GM21423 (cell line): Measurements from ENCODE around the gene RSRC1.
"Not testable (repeated sequence)": the region's sequence is repeated elsewhere in the genome, so short reads cannot be mapped to it uniquely, and the experiment has no call there.

Experiments
- ATAC-seq: cut with Tn5 transposase; IDR thresholded peaks from one replicate; pipeline ENCODE4 v1.9.1; 2021; ENCODE audit warnings: mild to moderate bottlenecking, moderate library complexity; ENCODE audit not compliant: unreplicated experiment

The RSRC1 gene

DNA sequence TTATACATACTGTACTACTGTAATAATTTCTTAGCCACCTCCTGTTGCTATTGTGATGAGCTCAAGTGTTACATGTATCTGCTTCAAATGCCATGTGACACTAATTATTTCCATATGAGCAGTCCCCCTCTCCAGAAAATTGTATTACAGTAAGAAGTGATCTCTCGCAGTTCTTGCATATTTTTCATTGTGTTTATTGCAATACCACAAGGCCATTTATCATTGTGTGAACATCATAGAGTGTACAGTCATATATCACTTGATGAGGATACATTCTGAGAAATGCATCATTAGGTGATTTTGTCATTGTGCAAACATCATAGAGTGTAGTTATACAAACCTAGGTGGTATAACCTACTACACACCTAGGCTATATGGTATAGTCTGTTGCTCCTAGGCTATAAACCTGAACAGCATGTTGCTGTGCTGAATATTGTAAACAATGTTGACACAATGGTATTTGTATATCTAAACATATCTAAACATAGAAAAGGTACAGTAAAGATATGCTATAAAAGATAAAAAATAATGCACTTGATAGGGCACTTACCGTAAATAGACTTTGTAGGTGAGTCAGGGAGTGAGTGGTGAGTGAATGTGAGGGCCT lies 271.5 kb downstream of the RSRC1 start:
- no peak for ATAC-seq

DNA sequence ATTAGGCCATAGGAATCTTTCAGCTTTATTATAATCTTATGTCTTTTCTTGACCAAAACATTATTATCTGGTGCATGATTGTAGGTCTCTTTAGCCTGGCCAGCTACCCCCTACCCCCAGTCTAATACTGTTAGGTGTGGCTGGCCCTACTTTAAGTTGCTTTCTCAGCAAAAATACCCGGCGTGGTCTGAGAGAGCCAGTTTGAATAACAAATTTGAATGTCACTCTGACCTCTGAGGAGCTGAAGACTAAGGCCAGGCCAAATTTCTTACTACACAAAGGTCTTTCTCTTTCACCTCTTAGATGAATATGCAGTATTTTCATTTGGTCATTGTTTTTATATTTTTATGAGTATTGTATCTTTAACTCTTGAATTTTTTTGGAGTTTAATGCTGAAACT lies 272.6 kb downstream of the RSRC1 start:
- ATAC-seq = no peak

DNA sequence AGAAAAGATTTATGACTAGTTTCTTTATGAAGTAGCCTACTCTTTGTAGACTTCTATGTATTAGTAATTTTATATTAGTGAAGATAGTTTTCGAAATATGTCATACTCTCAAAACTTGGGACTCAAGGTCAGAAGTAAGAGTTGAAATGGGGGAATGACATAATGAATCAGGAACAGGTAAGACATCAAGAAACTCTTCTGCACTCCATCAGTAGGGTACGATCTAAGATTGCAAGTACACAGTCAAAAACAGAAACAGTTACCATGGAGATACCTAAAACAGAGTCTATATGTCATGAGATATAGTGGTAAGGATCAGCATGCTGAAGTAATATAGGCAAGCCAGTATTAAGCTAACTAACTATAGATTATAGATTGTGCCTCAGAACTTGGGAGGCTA lies 274.1 kb downstream of the RSRC1 start:
- ATAC-seq = no peak

DNA sequence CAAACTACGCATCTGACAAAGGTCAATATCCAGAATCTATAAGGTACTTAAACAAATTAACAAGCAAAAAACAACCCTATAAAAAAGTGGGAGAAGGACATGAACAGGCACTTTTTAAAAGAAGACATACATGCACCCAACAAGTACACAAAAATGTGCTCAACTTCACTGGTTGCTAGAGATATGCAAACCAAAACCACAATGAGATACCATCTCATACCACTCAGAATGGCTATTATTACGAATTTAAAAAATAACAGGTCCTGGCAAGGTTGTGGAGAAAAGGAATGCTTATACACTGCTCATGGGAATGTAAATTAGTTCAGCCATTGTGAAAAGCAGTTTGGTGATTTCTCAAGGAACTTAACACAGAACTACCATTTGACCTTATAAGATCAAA lies 285.5 kb downstream of the RSRC1 start:
- ATAC-seq = no peak

DNA sequence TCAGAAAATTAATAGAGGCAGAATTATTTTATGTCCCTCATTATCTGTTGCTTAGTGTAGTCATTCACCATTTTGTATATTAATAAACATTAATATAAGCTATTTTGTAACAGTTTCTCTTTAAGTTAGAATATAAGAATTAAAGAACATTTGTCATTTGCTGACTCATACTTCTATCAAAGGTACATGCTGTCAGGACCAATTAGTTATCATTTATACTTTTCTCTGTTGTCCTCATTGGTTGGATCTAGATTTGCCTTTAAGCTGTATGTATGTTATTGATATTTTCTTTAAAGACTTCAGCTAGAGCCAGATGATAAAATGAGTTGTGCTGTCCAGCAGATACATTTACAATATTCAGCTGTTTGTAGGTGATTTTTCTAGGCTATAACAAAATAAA lies 292.7 kb downstream of the RSRC1 start:
- no peak for ATAC-seq

DNA sequence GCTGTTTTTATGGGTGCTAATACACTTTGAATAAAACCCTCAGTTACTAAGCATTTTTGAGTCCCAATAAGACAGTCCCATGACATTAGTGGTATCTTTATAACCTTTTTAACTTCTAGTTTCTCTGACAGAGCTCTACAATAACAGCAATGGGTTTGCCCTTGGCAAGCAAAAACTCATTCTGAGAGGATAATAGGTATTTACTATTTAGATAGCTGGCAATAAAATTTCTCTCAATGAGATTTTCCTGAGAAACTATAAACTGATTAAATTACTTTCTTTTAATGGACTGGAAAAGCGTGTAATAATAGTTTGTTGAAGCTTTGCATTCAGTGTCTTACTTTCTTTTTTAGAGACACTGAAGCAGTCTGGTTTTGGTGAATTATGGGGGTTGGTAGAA lies 293.1 kb downstream of the RSRC1 start:
- ATAC-seq = no peak

DNA sequence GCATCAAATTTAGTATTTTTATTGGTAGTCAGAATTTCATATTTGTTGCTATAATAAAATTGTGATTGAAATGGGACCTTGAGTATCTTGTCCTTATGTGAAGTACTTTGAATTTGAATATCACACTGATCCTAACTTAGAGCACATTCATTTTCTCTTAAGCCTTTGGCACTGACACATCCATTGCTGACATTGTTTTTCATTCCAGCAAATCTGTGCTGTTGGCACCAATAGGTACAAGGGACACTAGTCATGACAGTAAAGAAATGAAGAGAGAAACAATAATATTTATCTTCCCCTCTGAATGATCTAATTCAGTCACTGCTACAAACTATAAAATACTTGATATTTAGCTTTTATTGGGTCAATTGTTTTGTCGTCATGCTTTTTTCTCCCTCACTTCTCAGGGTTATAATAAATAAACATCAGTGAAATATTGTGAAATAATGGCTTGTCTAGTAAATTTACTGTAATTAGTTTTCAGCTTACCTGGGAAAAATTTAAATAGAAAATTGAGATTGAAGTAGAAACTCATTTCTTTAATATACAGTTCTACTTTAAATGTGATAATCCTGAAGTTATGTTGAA lies 294.3 kb downstream of the RSRC1 start:
- ATAC-seq = no peak

DNA sequence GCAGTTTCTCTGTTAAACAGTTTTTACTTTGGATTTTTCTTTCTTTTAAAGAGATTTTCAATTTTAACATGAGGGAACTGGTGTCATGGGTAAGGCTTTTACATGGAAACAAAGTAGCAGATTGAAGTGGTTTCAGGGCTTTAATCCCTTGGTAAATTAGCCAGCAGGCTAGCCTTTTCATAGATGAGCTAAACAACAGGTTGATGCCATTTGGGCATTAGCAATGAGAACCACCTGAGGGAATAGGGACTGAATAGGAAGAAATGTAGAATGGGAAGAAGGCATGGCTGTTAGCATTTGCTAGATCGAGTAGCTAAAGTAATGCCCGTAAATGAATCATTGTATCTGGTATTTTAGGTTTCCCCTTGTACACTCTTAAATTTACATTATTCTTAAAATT lies 295.6 kb downstream of the RSRC1 start:
- no peak for ATAC-seq

DNA sequence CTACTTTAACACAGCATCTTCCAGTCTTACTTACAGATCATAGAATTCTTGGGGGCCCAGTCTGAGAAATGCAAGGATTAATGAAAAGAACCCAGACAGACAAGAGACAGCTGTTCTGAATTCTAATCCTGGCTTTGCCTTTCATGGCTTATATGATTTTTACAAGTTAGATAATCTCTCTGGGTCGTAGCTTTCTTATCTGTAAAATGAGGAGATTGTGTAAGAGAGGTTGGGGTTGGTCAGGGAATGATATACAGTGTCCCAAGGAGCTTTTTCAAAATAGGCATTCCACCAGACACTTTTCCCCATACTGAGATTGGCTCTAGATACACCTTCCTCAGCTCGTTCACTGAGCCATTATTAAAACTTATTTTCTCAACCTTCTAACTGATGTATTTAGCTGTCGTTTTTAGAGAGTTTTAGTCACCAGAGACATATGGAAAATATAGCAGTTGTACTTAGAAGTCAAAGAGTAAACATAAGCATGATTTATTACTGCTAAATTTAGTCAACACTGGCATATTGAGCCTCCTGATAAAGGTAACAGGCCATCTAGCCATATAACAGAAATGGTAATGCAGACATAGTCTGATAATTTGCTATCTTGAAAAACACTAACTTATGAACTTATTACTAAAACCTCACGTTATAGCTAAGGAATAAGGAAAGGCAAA lies 298.1 kb downstream of the RSRC1 start:
- no peak for ATAC-seq

DNA sequence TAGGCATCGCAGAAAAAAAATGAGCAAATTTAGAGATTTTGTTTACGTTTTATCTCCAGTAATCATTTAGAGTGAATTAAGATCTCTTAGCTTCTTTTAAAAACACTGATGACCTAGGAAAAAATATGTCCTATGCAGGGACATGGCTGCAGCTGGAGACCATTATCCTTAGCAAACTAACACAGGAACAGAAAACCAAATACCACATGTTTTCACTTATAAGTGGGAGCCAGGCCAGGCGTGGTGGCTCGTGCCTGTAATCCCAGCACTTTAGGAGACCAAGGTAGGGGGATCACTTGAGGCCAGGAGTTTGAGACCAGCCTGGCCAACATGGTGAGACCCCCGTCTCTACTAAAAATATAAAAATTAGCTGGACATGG lies 298.6 kb downstream of the RSRC1 start:
- ATAC-seq = not testable (repeated sequence)

DNA sequence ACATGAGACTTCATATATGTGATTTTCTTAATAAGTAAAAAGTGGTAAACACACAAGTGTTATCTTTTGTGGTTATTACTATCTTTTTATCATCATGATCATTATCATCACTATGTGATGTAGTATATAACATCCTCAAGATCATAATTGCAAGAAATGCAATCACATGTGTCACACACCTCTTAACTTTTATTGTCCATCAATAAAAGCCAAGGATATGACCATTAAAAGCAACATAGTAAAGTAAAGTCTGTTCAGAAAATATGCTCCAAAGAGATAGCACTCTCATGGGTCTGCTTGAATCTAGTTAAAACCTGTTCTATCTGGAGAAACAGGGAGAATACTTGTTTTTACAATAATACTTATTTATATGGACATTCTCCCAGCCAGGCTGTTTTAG lies 308.1 kb downstream of the RSRC1 start:
- ATAC-seq = no peak

DNA sequence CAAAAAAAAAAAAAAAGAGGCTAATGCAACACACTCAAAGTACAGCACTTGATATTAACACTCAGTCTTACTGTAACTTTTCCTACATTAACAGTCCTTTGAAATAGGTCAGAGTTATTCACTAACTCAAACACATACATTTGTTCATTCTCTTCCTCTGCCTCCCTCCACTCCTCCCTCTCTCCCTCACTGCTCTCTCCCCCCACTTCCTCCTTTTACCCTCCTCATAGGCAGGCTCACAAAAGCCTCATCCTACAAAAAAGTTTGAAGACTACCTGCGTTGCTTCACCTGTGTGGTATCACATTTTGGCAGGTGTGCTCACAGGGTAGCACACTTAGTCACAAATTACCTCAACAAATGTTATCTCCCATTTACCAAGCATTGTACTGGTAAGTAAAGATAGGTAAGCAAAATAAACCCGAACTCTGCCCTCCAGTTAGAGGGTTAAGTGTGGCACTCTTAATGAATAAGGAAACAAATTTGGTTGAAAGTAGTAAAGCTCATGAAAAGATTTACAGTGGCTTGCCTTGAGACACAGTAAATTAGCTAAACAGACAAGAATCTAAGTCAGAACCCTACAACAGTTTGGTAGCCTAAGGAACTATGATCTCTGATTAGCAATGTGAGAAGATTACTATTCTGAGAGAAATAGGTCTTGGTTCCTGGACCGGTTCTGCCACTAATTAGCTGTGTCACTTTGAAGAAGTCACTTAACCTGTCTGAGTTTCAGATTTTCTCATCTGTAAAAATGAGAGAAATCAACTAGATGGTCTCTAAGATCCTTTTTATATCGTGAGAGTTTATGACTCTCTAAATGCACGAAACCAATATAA lies 310.1 kb downstream of the RSRC1 start:
- ATAC-seq = no peak

DNA sequence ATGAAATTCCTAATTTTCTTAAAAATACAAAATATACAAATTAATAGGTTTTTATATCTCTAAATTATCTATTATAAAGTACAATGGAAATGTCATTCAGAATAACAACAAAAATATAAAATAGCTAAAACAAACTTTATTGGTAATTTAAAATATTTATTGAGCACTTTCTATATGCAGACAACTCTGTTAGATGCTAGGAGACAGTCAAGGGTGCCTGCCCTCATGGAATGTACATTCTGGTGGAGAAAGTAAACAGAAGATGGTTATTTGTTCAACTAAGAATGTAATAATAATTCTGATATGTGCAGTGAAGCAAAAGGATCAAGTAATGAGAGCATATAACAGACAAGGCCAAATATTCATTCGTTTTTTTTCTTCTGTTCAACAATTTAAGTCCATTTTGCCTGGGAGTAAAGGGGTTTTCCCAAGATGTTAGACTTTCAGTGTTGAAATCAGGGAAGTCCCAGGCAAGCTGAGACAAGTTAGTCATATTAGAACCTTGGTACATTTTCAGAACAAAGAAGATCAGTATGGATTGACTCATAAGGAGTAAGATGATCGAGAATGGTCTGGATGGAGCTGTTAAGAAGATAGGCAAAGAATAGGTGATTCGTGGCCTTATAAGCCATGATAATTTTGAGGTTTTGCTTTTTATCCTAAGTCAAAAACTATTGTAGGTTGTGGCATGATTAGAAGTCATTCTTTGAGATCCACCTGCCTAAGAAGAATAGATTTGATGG lies 310.9 kb downstream of the RSRC1 start:
- ATAC-seq = peak; percentile 96

DNA sequence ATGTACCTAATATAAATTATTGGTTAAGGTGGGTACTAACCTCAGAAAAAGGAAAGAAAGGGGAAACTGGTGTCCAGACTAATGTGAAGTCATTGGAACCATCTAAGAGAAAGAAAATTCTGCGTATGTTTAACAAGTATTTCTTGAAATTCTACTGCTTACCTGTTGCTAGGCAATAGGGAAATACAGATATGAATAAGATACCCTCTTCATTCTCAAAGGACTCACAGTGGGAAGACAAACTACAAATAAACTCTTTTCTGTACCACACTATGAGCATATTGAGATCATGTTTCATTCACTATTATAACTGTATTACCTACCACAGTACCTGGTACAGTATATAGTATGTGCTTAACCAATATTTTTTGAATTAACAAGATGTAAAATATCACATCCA lies 320.6 kb downstream of the RSRC1 start:
- ATAC-seq = no peak

DNA sequence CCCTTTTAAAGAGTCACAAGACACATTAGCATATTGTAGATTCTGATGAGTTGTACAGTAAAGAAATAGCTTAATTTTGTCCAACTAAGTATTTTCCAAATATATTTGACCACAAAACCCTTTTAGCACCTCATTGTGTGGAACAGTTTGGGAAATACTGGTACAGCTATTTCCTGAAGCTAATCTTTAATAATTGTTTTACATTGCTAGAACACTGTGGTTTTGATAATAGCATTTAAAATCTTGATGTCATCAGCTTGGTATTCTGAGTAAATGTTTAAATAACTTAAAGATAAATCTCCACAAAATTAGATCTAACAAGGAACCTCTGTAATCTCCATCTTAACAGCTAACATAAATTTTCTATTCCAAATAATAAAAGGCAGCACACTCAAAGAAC lies 321.1 kb downstream of the RSRC1 start:
- ATAC-seq = no peak

DNA sequence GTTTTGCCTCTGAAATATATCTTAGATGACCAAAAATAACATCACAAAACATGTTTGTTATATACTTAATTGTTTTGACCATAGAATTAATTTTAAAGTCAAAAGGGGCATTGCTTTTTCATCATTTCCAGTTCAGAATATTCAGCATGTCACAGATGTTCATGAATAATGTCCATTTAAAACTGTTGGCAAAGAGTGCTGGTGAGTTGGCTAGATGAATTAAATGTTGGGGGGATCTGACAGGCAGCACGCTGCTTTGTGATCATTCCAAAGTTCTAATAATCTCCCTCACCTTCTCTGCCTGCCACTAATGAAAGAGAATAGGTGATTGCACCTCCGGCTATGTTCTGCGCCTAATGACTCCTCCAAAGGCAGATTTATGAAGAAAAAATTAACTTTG lies 321.9 kb downstream of the RSRC1 start:
- ATAC-seq = no peak

DNA sequence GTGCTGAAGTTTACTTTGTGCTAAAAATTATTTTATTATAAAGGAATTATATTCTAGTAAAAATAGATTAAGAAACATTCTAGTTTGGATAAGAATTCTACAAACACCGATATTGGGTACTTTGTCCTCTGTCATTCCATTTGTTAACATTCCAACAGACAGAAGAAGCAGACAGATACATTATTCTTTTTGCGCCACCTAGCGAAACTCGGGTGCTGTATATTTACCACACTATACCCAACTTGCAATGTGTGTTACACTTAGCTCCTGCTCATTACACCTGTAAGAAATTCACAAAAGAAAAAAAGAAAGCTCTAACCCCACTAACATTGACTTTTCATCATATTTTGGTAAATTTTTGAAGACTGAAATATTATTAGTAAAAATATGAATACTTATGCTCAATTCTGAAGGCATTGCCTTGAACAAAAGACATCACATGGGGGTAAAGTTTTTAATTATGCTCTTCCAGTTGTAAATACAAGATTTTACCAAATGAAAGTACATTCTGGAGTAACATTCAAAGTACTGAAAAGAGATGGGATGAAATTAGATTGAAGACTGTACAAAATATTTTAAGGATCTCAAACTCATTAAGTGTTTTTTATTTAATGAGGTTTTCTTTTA lies 324.6 kb downstream of the RSRC1 start:
- peak; percentile 91 for ATAC-seq

DNA sequence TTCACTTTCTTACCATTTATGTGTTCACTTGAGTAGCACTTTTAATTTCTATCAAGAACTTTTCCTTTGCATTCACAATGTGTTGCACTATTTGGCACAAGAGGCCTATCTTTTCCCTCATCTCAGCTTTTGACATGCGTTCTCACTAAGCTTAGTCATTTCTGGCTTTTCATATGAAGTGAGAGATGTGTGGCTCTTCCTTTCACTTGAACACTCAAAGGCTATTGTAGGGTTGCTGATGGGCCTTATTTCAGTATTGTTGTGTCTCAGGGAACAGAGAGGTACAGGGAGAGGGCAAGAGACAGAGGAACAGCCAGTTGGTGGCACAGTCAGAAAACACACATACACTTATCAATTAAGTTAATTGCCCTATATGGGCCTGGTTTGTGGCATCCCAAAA lies 333.7 kb downstream of the RSRC1 start:
- ATAC-seq = peak; percentile 93

DNA sequence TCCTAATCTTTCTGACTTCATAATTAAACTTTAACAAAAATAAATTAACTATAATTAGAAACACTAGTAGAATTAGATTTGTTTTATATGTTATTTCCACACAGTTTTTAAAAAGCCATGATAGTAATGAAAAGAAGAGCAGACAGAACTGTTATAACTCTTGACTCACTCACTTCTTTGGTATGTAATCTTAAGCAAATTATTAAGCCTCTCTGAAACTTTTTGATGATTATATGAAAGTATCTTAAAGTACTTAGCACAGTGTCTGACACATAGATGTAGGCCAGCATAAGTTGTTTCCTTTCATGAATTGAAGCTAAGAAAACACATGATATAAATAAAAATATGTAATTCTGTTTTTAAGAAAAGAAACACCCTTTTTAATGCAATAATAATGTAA lies 337.5 kb downstream of the RSRC1 start:
- no peak for ATAC-seq

DNA sequence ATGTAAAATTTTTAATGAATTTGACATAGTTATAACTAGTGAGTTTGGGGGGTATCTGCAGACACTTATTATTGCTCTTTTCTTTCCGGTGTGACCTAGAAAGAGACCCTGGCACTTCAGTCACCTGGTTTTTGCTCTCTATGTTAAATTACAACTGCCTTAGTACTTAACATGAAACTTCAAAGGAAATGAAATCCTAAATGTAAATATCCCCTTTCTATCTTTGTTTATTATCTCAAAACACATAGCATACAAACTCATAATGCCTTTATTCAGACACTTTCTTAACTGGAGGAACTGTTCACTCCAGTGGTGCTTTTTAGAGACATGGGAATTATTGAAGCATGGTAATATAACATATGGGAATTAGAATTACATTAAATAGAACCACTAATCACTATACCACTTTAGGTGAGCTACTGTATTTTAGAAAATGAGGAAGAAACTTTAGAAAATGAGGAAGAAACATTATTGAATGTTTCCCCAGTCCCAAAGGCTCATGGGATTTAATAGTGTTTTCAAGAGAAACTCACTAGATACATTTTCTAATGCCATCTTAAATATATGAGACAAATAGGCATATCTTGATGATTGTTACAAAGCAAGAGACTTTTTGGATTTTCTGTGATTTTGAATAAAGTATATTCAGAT lies 341.6 kb downstream of the RSRC1 start:
- no peak for ATAC-seq
